Measurements from ENCODE around the gene FAM47E. TPM values are rescaled to one million over a fixed set of nuclear protein-coding genes. Genes with fewer than 3 reads are reported as not detected.

FAM47E gene
- total and polyA plus RNA-seq, 2 of the 8 experiments (the other 6 are each of a cell fraction or from before 2014, with no cell fraction given): 1.3 to 1.4 TPM

DNA sequence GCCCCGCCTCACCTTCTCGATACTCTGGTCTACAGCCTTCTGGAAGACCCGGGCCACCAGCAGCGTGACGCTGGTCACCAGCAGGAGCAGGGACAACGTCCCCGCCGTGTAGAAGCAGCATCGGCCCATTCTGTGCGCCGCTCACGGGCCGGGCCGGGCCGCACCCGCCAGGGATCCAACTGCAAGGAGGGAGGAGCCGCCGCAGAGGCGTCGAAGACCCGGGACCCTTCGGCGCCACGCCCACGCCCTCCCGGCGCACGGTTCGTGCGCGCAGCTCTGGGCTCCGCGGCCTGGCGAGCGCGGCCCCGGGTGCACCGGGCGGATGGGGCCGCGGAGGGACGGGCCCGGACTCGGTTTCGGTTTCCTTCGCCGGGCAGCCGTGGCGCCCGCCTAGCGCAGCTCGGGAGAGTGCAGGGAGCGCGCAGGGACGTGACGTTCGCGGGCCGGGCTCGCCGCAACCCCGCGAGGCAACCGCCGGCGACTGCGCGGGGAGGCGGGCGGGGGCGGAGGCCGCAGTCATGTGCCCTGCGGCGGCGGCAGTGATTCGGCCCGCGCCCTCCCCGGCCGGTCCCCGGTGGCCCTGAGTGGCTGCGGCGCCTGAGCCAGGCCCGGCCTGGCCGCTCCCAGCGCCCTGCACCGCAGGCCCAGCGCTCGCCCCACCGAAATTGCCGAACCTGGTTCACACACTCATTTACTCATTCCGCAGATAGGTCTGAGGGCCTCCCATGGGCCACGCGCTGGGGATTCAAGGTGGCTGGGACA lies 37.9 kb upstream of the FAM47E start, which contains the start of gene SCARB2 (continued):
- TF ChIP-seq EZH2 (IDR thresholded peaks at IDR 0.05; ENCODE audit: low read depth, low read length, severe bottlenecking) (peak; percentile 22), ATF3 (IDR thresholded peaks at IDR 0.05; ENCODE audit: insufficient read depth, low read depth, low read length) (no peak; the same call in 1 of the 2 replicates), FOSL1 (IDR thresholded peaks at IDR 0.05; ENCODE audit: insufficient read depth, low read depth, low read length) (no peak), KDM1A (IDR thresholded peaks at IDR 0.05; ENCODE audit: borderline replicate concordance, low read length) (0 out of 2 replicates have a peak, but pooled peaks have one; percentile 50), RAD21 (IDR thresholded peaks at IDR 0.05 in 1 of 2, conservative IDR thresholded peaks at IDR 0.05 in 1 of 2; ENCODE audit: low read depth in 2 of 2, low read length in 2 of 2) (0 out of 4 replicates have a peak, but pooled peaks of 1 of the 2 experiments have one; percentile 0), TAF1 (IDR thresholded peaks at IDR 0.05; ENCODE audit: low read depth, low read length) (peak; percentile 71), CHD2 (IDR thresholded peaks at IDR 0.05; ENCODE audit: low read length) (no peak; the same call in 1 of the 2 replicates), POLR2AphosphoS5 (IDR thresholded peaks at IDR 0.05; ENCODE audit: low read depth, low read length) (peak; percentile 64; the same call in 1 of the 2 replicates), TCF12 (IDR thresholded peaks at IDR 0.05; ENCODE audit: low read depth, low read length) (no peak), CREB1 (IDR thresholded peaks at IDR 0.05) (peak; percentile 39), POLR2A (IDR thresholded peaks at IDR 0.05; ENCODE audit: control extremely low read depth in 1 of 2, low read depth in 2 of 2, low read length in 2 of 2) (peak; percentile 66 to 72; a peak in 2 of 3 replicates), NANOG (IDR thresholded peaks at IDR 0.05; ENCODE audit: insufficient read depth, low read depth, low read length, poor library complexity, severe bottlenecking) (no peak), TAF7 (optimal IDR thresholded peaks at IDR 0.05; ENCODE audit: borderline replicate concordance, low read depth, low read length) (peak; percentile 30), KDM5A (IDR thresholded peaks at IDR 0.05; ENCODE audit: low read length) (no peak), YY1 (IDR thresholded peaks at IDR 0.05; ENCODE audit: low read depth, low read length) (no peak)
- TF ChIP-seq, protein P1, sequence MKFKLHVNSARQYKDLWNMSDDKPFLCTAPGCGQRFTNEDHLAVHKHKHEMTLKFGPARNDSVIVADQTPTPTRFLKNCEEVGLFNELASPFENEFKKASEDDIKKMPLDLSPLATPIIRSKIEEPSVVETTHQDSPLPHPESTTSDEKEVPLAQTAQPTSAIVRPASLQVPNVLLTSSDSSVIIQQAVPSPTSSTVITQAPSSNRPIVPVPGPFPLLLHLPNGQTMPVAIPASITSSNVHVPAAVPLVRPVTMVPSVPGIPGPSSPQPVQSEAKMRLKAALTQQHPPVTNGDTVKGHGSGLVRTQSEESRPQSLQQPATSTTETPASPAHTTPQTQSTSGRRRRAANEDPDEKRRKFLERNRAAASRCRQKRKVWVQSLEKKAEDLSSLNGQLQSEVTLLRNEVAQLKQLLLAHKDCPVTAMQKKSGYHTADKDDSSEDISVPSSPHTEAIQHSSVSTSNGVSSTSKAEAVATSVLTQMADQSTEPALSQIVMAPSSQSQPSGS (IDR thresholded peaks at IDR 0.05; ENCODE audit: low read length): no peak
- TF ChIP-seq, protein P2, sequence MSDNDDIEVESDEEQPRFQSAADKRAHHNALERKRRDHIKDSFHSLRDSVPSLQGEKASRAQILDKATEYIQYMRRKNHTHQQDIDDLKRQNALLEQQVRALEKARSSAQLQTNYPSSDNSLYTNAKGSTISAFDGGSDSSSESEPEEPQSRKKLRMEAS (IDR thresholded peaks at IDR 0.05): peak; percentile 62; the same call in 1 of the 2 replicates
- TF ChIP-seq, protein P3, sequence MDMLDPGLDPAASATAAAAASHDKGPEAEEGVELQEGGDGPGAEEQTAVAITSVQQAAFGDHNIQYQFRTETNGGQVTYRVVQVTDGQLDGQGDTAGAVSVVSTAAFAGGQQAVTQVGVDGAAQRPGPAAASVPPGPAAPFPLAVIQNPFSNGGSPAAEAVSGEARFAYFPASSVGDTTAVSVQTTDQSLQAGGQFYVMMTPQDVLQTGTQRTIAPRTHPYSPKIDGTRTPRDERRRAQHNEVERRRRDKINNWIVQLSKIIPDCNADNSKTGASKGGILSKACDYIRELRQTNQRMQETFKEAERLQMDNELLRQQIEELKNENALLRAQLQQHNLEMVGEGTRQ (IDR thresholded peaks at IDR 0.05; ENCODE audit: low read length): peak; percentile 53

Data from H1 (cell line).